T-cell (primary cell): ENCODE measurements around the gene R3HDM2. TPM values are rescaled to one million over a fixed set of nuclear protein-coding genes. Genes with fewer than 3 reads are reported as not detected.
A peak's percentile ranks its signal among the peaks of the same experiment; 100 is the strongest.
"Not testable (repeated sequence)": the region's sequence is repeated elsewhere in the genome, so short reads cannot be mapped to it uniquely, and the experiment has no call there.

Experiments used
- ATAC-seq, 4 experiments: fragments of 200-7000 bp in 3 of 4; fragments of 150-1000 bp in 1 of 4; cut with Tn5 transposase; replicated peaks in 1 of 4; 1 replicate in 3 of 4; 2 replicates in 1 of 4; pipeline ENCODE4 v1.10.0; 2021; ENCODE audit warnings: moderate library complexity in 3 of 4, mild to moderate bottlenecking in 2 of 4, moderate number of reproducible peaks in 1 of 4
- CTCF ChIA-PET, 2 donors: fragments of 300-600 bp; sonication (Branson Sonifier 250); formaldehyde crosslinking; loops; one replicate each; lab custom pipeline; 2022; ENCODE audit warnings: antibody characterized with exemption in 2 of 2; lab: Charles Lee
- POLR2A ChIA-PET, 2 donors: fragments of 300-600 bp; sonication (Branson Sonifier 250); formaldehyde crosslinking; loops; one replicate each; lab custom pipeline; 2022; ENCODE audit warnings: antibody characterized with exemption in 2 of 2; lab: Charles Lee
- DNase-seq, 35 experiments: peaks; one replicate each; pipeline versions ENCODE4 v3.0.0 to v3.0.0-alpha.2; 2013 to 2023
- H3K27ac ChIP-seq: one replicate; pipeline ENCODE4 v1.5.1; 2013; ENCODE audit warnings: low read length
- H3K27me3 ChIP-seq, 2 experiments: replicated peaks in 1 of 2; 1 replicate in 1 of 2; 2 replicates in 1 of 2; pipeline versions ENCODE4 v1.6.1 to v1.7.0; 2013; ENCODE audit warnings: low read length in 1 of 2, mixed read lengths in 1 of 2; ENCODE audit not compliant: control insufficient read depth in 2 of 2, insufficient read depth in 2 of 2; ENCODE audit errors: extremely low read depth in 1 of 2
- H3K36me3 ChIP-seq, 2 donors: 1 replicate in 1 of 2; 2 replicates in 1 of 2; pipeline versions ENCODE4 v1.6.1 to v1.7.0; 2013; ENCODE audit warnings: low read length in 1 of 2; ENCODE audit not compliant: control insufficient read depth in 2 of 2, insufficient read depth in 1 of 2; ENCODE audit errors: extremely low read depth in 1 of 2
- H3K4me1 ChIP-seq, 2 experiments: 1 replicate in 1 of 2; 2 replicates in 1 of 2; pipeline versions ENCODE4 v1.6.1 to v1.7.0; 2013; ENCODE audit warnings: low read length in 2 of 2, mixed read lengths in 1 of 2; ENCODE audit not compliant: insufficient read depth in 2 of 2, control insufficient read depth in 1 of 2; ENCODE audit errors: extremely low read depth in 1 of 2
- H3K4me3 ChIP-seq, 2 donors: 1 replicate in 1 of 2; 2 replicates in 1 of 2; pipeline versions ENCODE4 v1.5.1 to v1.7.0; 2013; ENCODE audit warnings: mild to moderate bottlenecking in 2 of 2, low read length in 1 of 2, moderate library complexity in 1 of 2; ENCODE audit not compliant: control insufficient read depth in 1 of 2; ENCODE audit errors: extremely low read depth in 1 of 2
- H3K9me3 ChIP-seq: 2 replicates; pipeline ENCODE4 v1.7.0; 2013
- H3K27ac Mint-ChIP-seq, 2 donors: one replicate each; pipeline ENCODE4 v1.8.0; 2020 to 2021; ENCODE audit warnings: mild to moderate bottlenecking in 2 of 2, mixed read lengths in 2 of 2
- H3K27me3 Mint-ChIP-seq, 2 donors: one replicate each; pipeline ENCODE4 v1.8.0; 2021 to 2022; ENCODE audit warnings: mixed read lengths in 2 of 2
- H3K36me3 Mint-ChIP-seq: one replicate; pipeline ENCODE4 v1.8.0; 2021; ENCODE audit warnings: mixed read lengths
- H3K4me1 Mint-ChIP-seq, 3 donors: one replicate each; pipeline ENCODE4 v1.8.0; 2020 to 2022; ENCODE audit warnings: mixed read lengths in 3 of 3, mild to moderate bottlenecking in 1 of 3
- H3K4me3 Mint-ChIP-seq, 3 donors: one replicate each; pipeline ENCODE4 v1.8.0; 2020 to 2022; ENCODE audit warnings: mild to moderate bottlenecking in 3 of 3, mixed read lengths in 3 of 3, moderate library complexity in 3 of 3
- H3K9me3 Mint-ChIP-seq, 3 donors: one replicate each; pipeline ENCODE4 v1.8.0; 2020 to 2022; ENCODE audit warnings: mixed read lengths in 3 of 3
- WGBS: methylation state at CpG from one replicate; pipeline ENCODE4 v1.1.5; 2013; ENCODE audit warnings: missing lambda C conversion rate; ENCODE audit not compliant: insufficient coverage; 5-methylcytosine and 5-hydroxymethylcytosine counted together
- total RNA-seq, 35 experiments: library from RNA in 6 of 35; stranded (reverse) in 6 of 35; fragments of 120-200 nt in 1 of 35; gene quantifications; one replicate each; pipeline versions ENCODE4 v1.2.1 to v1.2.4 and lab custom pipeline; 2013 to 2026

The R3HDM2 gene
- total RNA-seq, 5 donors from 2014 or later (not counting 1 experiment from before 2014, with no cell fraction given), result 88.3 to 122 (median 94.7) TPM

DNA sequence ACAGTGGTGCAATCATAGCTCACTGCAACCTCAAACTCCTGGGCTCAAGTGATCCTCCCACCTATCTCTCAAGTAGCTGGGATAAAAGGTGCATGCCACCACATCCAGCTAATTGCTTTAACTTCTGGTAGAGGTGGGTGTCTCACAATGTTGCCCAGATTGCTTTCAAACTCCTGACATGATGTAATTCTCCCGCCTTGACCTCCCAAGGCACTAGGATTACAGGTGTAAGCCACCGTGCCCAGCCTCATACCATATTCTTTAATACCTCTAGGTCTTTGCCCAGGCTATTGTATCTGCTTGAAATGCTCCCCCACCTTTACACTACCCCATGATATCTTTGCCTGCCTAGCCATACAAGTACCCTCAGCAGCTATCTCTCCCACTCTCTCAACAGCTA is 11.3 kb downstream of the R3HDM2 start:
- WGBS, result 86% methylated on average over 1 of the region's 2 CpGs
- ChIA-PET CTCF (interaction anchor here in 1 of 2 donors (0.8 to 1.1 kb wide), 2 partner anchors 37 to 40 kb away, joined by 3 read pairs; no protein-coding TSS in a partner anchor), POLR2A (no interaction called here)
- DNase-seq (no peak), ATAC-seq (no peak)
- Mint-ChIP-seq H3K27ac (no peak overlapping the region), H3K9me3 (no peaks in the 10 kb centered on the region), H3K4me1 (peaks cover 54 to 55% (median 55%) of the 10 kb centered on the region in 3 donors), H3K4me3 (no peak overlapping the region), H3K36me3 (peaks cover 20% of the 10 kb centered on the region), H3K27me3 (no peaks in the 10 kb centered on the region)
- Histone ChIP-seq H3K27ac (no peak overlapping the region), H3K4me1 (peaks cover 0 to 2% of the 10 kb centered on the region in 2 experiments), H3K4me3 (no peak overlapping the region), H3K27me3 (no peaks in the 10 kb centered on the region), H3K36me3 (peaks cover 0 to 22% of the 10 kb centered on the region in 2 donors), H3K9me3 (no peaks in the 10 kb centered on the region)

DNA sequence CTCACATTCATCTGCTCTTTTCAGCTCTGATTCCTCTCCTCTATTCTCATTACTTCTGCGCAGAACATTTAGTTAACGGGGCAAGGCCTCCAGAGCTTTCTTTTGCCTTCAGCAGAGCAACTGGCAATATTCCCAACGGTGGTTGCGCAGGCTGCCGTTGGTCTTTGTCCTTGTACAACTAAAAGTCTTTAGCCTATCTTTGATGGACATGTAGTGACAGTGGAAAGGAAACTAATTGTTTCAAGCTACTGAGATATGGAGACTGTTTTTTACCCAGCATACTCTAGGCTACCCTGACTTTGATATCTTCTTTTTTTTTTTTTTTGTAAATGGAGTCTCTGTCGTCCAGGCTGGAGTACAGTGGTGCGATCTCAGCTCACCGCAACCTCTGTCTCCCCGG is 12.6 kb downstream of the R3HDM2 start:
- H3K36me3 Mint-ChIP-seq, result peaks cover 17% of the 10 kb centered on the region
- no peak overlapping the region for H3K27ac Mint-ChIP-seq
- Histone ChIP-seq H3K27ac (no peak overlapping the region), H3K27me3 (no peaks in the 10 kb centered on the region), H3K36me3 (peaks cover 1 to 22% of the 10 kb centered on the region in 2 donors), H3K9me3 (no peaks in the 10 kb centered on the region), H3K4me3 (no peak overlapping the region), H3K4me1 (peaks cover 0 to 2% of the 10 kb centered on the region in 2 experiments)
- no peak for DNase-seq
- H3K27me3 Mint-ChIP-seq, result no peaks in the 10 kb centered on the region
- ChIA-PET POLR2A (interaction anchor here in 1 of 2 donors (0.7 kb wide), 1 partner anchor 8 kb away, joined by 4 read pairs; no protein-coding TSS in a partner anchor), CTCF (interaction anchor here in 1 of 2 donors (1.1 kb wide), 1 partner anchor 41 kb away, joined by 3 read pairs; no protein-coding TSS in a partner anchor)
- peaks cover 51 to 54% (median 52%) of the 10 kb centered on the region in 3 donors for H3K4me1 Mint-ChIP-seq
- no peaks in the 10 kb centered on the region for H3K9me3 Mint-ChIP-seq
- WGBS, result no CpG with 5 or more reads among the region's 9 CpGs
- ATAC-seq, result no peak
- H3K4me3 Mint-ChIP-seq, result no peak overlapping the region

DNA sequence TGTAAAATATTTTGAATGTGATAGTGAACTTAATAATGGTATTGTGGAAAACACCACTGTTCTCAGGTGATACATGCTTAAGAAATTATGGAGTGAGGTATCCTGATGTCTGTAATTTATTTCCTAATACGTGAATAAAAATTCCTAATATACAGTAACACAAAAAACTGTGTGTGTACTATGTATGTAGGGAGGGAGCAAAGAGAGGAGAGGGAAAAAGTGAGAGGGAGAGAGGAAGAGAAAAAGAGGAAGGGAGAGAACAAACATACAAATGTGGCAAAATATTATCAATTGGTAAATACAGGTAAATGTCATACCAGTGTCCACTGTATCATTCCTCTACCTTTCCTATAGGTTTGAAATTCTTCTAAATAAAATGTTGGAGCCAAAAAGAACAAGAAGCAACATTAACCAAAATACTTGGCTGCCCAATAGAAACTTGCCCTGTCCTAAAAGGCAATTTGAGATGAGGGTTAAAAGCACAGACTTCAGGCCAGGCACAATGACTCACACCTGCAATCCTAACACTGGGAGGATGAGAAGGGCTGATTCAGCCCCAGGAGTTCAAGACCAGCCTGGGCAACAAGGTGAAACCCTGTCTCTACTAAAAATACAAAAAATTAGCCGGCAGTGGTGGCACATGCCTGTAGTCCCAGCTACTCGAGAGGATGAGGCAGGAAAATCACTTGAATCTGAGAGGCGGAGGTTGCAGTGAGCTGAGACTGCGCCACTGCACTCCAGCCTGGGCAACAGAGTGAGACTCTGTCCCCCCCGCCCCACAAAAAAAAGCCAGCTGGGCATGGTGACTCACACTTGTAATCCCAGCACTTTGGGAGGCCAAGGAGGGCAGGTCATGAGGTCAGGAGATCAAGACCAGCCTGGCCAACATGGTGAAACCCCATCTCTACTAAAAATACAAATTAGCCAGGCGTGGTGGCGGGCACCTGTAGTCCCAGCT is 14.5 kb downstream of the R3HDM2 start:
- peaks cover 4 to 11% of the 10 kb centered on the region in 2 donors for H3K36me3 ChIP-seq
- H3K27ac Mint-ChIP-seq, result peak overlapping the region; percentile 11 to 60
- ChIA-PET CTCF (interaction anchor here in 1 of 2 donors (0.6 kb wide), 1 partner anchor 150 kb away, joined by 5 read pairs; no protein-coding TSS in a partner anchor), POLR2A (no interaction called here)
- H3K4me1 Mint-ChIP-seq, result peaks cover 56 to 61% (median 57%) of the 10 kb centered on the region in 3 donors
- H3K27me3 Mint-ChIP-seq, result no peaks in the 10 kb centered on the region
- no peak overlapping the region for H3K27ac ChIP-seq
- no peak overlapping the region for H3K4me3 Mint-ChIP-seq
- H3K4me3 ChIP-seq, result no peak overlapping the region
- ATAC-seq (no peak), DNase-seq (no peak)
- peaks cover 0 to under 1% of the 10 kb centered on the region in 2 experiments for H3K4me1 ChIP-seq
- H3K9me3 ChIP-seq, result no peaks in the 10 kb centered on the region
- WGBS, result 93% methylated on average over 6 of the region's 8 CpGs
- no peaks in the 10 kb centered on the region for H3K9me3 Mint-ChIP-seq
- H3K27me3 ChIP-seq, result no peaks in the 10 kb centered on the region
- peaks cover 11% of the 10 kb centered on the region for H3K36me3 Mint-ChIP-seq

DNA sequence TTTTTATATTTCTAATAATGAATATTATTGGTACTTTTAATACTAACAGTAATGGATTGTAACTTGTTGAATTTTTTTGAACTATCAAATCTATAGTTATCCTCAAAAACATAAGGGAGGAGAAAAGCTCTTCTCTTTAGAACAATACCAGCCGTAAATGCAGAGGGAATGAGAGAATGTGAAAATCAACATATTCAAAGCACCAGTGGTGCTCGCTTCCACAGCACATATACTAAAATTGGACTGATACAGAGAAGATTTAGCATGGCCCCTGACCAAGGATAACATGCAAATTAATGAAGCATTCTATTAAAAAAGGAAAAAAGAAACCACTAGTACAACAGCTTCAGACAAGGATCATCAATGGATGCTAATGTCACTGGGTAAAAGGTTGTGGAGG is 15.8 kb downstream of the R3HDM2 start:
- CTCF ChIA-PET, result no interaction called here
- peaks cover 54 to 60% (median 54%) of the 10 kb centered on the region in 3 donors for H3K4me1 Mint-ChIP-seq
- no peaks in the 10 kb centered on the region for H3K9me3 Mint-ChIP-seq
- POLR2A ChIA-PET, result no interaction called here
- peaks cover 7% of the 10 kb centered on the region for H3K36me3 Mint-ChIP-seq
- no peak for ATAC-seq
- Histone ChIP-seq H3K9me3 (no peaks in the 10 kb centered on the region), H3K27ac (no peak overlapping the region), H3K4me1 (no peaks in the 10 kb centered on the region), H3K27me3 (no peaks in the 10 kb centered on the region), H3K4me3 (no peak overlapping the region), H3K36me3 (peaks cover 4 to 9% of the 10 kb centered on the region in 2 donors)
- H3K27ac Mint-ChIP-seq, result no peak overlapping the region
- WGBS, result no CpG with 5 or more reads among the region's 2 CpGs
- no peaks in the 10 kb centered on the region for H3K27me3 Mint-ChIP-seq
- DNase-seq, result no peak
- no peak overlapping the region for H3K4me3 Mint-ChIP-seq

DNA sequence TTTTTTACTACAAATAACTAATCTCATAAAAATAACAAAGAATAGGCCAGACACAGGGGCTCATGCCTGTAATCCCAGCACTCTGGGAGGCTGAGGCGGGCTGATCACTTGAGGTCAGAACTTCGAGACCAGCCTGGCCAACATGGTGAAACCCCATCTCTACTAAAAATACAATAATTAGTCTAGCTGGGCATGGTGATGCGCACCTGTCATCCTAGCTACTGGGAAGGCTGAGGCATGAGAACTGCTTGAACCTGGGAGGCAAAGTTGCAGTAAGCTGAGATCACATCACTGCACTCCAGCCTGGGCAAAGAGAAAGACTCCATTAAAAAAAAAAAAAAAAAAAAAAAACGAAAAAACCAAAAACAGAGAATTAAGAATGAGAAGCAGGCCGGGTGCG is 16.7 kb downstream of the R3HDM2 start:
- WGBS, result 100% methylated on average over 2 of the region's 6 CpGs
- H3K36me3 Mint-ChIP-seq, H3K4me1 ChIP-seq, H3K27me3 Mint-ChIP-seq, H3K27ac Mint-ChIP-seq, H3K9me3 Mint-ChIP-seq, ATAC-seq, H3K9me3 ChIP-seq, H3K4me3 ChIP-seq, H3K4me3 Mint-ChIP-seq, DNase-seq, H3K27me3 ChIP-seq, H3K36me3 ChIP-seq, H3K27ac ChIP-seq: not testable (repeated sequence)
- peaks cover 48 to 55% (median 48%) of the 10 kb centered on the region in 3 donors for H3K4me1 Mint-ChIP-seq
- CTCF ChIA-PET, result interaction anchor here (0.7 to 0.8 kb wide), 4 partner anchors 21 to 415 kb away, joined by 3 to 10 read pairs (median 6); no protein-coding TSS in a partner anchor
- POLR2A ChIA-PET, result interaction anchor here (0.6 to 0.7 kb wide), 3 partner anchors 13 to 158 kb away, joined by 3 to 9 read pairs (median 4); no protein-coding TSS in a partner anchor

DNA sequence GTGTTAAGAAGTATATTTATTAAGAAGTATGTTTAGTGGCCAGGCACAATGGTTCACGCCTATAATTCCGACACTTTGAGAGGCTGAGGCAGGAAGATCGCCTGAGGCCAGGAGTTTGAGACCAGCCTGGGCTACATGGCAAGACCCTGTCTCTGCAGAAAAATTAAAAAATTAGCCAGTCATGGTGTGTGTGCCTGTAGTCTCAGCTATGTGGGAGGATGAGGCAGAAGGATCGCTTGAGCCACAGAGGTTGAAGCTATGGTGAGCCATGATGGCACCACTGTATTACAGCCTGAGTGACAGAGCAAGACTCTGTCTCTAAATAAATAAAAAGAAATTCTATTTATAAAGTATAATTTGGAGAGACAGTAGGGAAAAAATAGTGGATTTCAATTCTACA is 20.3 kb downstream of the R3HDM2 start:
- Mint-ChIP-seq H3K36me3 (peaks cover 9% of the 10 kb centered on the region), H3K27me3 (no peaks in the 10 kb centered on the region), H3K4me1 (peaks cover 32 to 35% (median 34%) of the 10 kb centered on the region in 3 donors), H3K27ac (no peak overlapping the region), H3K4me3 (no peak overlapping the region), H3K9me3 (no peaks in the 10 kb centered on the region)
- 100% methylated on average over 3 of the region's 4 CpGs for WGBS
- Histone ChIP-seq H3K36me3 (peaks cover 3 to 4% of the 10 kb centered on the region in 2 donors), H3K27ac (no peak overlapping the region), H3K9me3 (no peaks in the 10 kb centered on the region), H3K4me1 (no peaks in the 10 kb centered on the region), H3K27me3 (no peaks in the 10 kb centered on the region), H3K4me3 (no peak overlapping the region)
- no peak for ATAC-seq
- ChIA-PET CTCF (interaction anchor here (0.6 to 0.8 kb wide), 4 partner anchors 9 to 31 kb away, joined by 3 to 4 read pairs (median 4); no protein-coding TSS in a partner anchor), POLR2A (interaction anchor here (0.6 to 0.7 kb wide), 2 partner anchors 40 to 115 kb away, joined by 3 to 7 read pairs; no protein-coding TSS in a partner anchor)
- DNase-seq, result no peak
